Natural killer cell treated with Interleukin-12 subunit alpha and Interleukin-12 subunit beta and Interleukin-15 and Interleukin-18, amount 100 ng/mL, for 72 hours (primary cell): ENCODE data around the gene PHF12. TPM values are rescaled to one million over a fixed set of nuclear protein-coding genes. Genes with fewer than 3 reads are reported as not detected.

Experiments
- ATAC-seq, 2 donors: fragments of 150-1000 bp; cut with Tn5 transposase in 1 of 2; sonication (Bioruptor Pico), chemical (Tn5 transposase) in 1 of 2; 2 replicates each; pipeline ENCODE4 v1.10.0; 2021
- DNase-seq: peaks from one replicate; pipeline ENCODE4 v3.0.0; 2022; ENCODE audit warnings: low spot score
- H3K27ac Mint-ChIP-seq, 2 donors: 1 replicate in 1 of 2; 2 replicates in 1 of 2; pipeline ENCODE4 v1.8.0; 2022; ENCODE audit warnings: mixed read lengths in 2 of 2, mild to moderate bottlenecking in 1 of 2, moderate library complexity in 1 of 2
- H3K27me3 Mint-ChIP-seq, 2 donors: 1 replicate in 1 of 2; 2 replicates in 1 of 2; pipeline ENCODE4 v1.8.0; 2022; ENCODE audit warnings: mixed read lengths in 2 of 2
- H3K36me3 Mint-ChIP-seq: one replicate; pipeline ENCODE4 v1.8.0; 2022; ENCODE audit warnings: mixed read lengths
- H3K4me1 Mint-ChIP-seq, 2 donors: 1 replicate in 1 of 2; 2 replicates in 1 of 2; pipeline ENCODE4 v1.8.0; 2022; ENCODE audit warnings: low read depth in 2 of 2, mixed read lengths in 2 of 2, mild to moderate bottlenecking in 1 of 2
- H3K4me3 Mint-ChIP-seq: one replicate; pipeline ENCODE4 v1.8.0; 2022; ENCODE audit warnings: mixed read lengths
- H3K9me3 Mint-ChIP-seq: 2 replicates; pipeline ENCODE4 v1.8.0; 2022; ENCODE audit warnings: mixed read lengths
- total RNA-seq, 2 donors: library from RNA; stranded (reverse); gene quantifications; one replicate each; pipeline ENCODE4 v1.2.3, GENCODE V29; 2022

Gene PHF12
- total RNA-seq, 2 donors from 2014 or later = 68.0 to 72.2 TPM

- Mint-ChIP-seq H3K27ac (no peak overlapping the region), H3K27me3 (no peaks in the 10 kb centered on the region), H3K36me3 (peaks cover 40% of the 10 kb centered on the region), H3K4me1 (peaks cover 16 to 19% of the 10 kb centered on the region in 2 donors), H3K9me3 (no peaks in the 10 kb centered on the region), H3K4me3 (no peak overlapping the region)
- ATAC-seq (no peak), DNase-seq (no peak)
Observed at GRCh38 chr17:28920201-28920600, 31.1 kb downstream of the PHF12 start.

- DNase-seq (no peak), ATAC-seq (no peak)
- H3K27me3 Mint-ChIP-seq = no peaks in the 10 kb centered on the region
- H3K36me3 Mint-ChIP-seq = peaks cover 44% of the 10 kb centered on the region
- no peak overlapping the region for H3K27ac Mint-ChIP-seq
- H3K4me3 Mint-ChIP-seq = no peak overlapping the region
- H3K9me3 Mint-ChIP-seq = no peaks in the 10 kb centered on the region
- H3K4me1 Mint-ChIP-seq = peaks cover 9 to 15% of the 10 kb centered on the region in 2 donors
Observed at GRCh38 chr17:28918295-28918694, 33.0 kb downstream of the PHF12 start.

DNA sequence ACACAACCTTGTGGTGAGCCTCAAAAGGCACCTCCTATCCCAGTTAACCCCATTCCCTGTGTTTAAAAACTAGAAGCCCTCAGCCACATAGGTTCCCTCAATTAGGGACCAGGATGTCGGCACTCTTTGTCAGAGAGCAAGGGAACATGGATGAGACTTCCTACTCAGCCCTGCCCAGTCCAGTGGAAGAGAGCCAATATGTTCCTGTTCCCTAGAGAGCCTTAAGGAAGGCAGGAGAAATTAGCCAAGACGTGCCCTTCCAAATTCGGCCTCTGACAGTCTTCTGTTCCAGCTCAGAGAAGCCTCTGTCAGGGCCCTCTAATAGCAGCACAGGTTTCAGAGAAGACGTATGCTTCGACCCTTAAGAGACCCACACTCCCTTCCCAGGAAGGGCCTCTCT lies 33.9 kb downstream of the PHF12 start:
- H3K36me3 Mint-ChIP-seq = peaks cover 41% of the 10 kb centered on the region

DNA sequence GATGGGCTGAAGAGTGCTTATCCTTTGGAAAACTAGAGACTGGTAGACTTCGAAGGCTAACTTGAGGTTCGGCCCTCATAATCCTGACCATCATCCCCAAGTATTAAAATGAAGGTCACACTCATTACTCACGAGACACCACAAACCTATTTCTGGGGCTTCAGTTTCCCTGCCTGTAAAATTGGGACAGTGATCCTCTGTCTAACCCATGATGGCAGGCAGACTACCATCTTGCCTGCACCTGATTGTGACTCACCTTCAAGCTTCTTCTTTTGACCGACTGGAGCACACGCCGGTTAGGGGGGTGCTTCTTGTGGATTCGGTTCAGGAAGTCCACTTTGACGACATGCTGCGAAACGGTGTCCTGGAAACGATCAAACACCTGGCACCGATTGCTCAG lies 34.3 kb downstream of the PHF12 start:
- Mint-ChIP-seq H3K9me3 (no peaks in the 10 kb centered on the region), H3K4me3 (no peak overlapping the region), H3K27ac (no peak overlapping the region), H3K27me3 (no peaks in the 10 kb centered on the region), H3K4me1 (peaks cover 9 to 15% of the 10 kb centered on the region in 2 donors), H3K36me3 (peaks cover 40% of the 10 kb centered on the region)
- ATAC-seq = no peak
- no peak for DNase-seq

More for the DNA sequence above, 33.9 kb downstream of the PHF12 start:
- Mint-ChIP-seq H3K4me1 (peaks cover 9 to 15% of the 10 kb centered on the region in 2 donors), H3K4me3 (no peak overlapping the region), H3K9me3 (no peaks in the 10 kb centered on the region), H3K27ac (no peak overlapping the region), H3K27me3 (no peaks in the 10 kb centered on the region)
- no peak for DNase-seq
- no peak for ATAC-seq

DNA sequence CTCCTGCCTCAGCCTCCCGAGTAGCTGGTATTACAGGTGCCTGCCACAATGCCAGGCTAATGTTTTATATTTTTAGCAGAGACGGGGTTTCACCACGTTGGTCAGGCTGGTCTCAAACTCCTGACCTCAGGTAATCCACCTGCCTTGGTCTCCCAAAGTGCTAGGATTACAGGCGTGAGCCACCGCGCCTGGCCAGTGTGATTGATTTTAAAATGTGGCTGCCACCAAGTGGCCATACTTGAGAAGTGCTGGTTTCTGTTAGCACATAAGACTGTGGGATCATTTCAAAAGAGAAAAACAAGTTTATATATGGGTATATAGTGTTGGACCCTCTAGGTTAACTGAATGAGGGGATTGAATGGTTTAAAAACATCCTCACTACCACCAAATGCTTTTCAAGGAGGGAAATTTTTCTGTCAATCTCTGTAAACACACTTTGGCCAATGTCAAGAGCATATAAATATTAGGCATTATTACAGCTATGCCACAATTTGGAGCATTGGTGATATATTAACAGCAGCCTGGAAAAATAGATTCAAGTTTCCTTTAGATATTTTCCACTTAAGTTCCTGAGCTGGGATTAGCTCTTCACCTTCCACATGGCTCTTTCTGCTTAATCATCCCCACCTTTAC lies 34.9 kb downstream of the PHF12 start:
- DNase-seq = peak; percentile 74
- H3K4me3 Mint-ChIP-seq = no peak overlapping the region
- H3K4me1 Mint-ChIP-seq = peaks cover 9 to 15% of the 10 kb centered on the region in 2 donors
- H3K9me3 Mint-ChIP-seq = no peaks in the 10 kb centered on the region
- peak; percentile 51 to 61 for ATAC-seq
- peaks cover 35% of the 10 kb centered on the region for H3K36me3 Mint-ChIP-seq
- H3K27ac Mint-ChIP-seq = no peak overlapping the region
- no peaks in the 10 kb centered on the region for H3K27me3 Mint-ChIP-seq

DNA sequence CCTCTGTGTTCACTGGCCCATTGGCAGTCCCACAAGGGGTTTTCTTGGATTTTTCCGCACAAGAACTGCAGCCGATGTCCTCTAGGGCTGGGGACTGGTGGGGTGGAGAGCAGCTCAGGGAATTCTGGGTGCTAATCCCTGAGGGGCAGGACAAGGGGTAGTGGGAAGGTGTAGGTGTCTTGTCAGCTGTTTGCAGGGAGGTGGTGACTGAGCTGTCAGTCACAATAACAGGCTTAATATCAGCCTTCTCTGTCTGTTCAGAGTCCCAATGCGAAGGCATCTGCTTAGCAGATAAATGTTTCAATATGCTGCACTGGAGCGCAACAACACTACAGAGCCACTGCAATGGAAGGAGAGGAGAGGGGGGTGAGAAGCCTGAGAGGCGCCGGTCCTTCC lies 38.4 kb downstream of the PHF12 start:
- Mint-ChIP-seq H3K36me3 (peaks cover 23% of the 10 kb centered on the region), H3K4me1 (peaks cover 9 to 15% of the 10 kb centered on the region in 2 donors), H3K4me3 (no peak overlapping the region), H3K27ac (no peak overlapping the region), H3K27me3 (no peaks in the 10 kb centered on the region), H3K9me3 (no peaks in the 10 kb centered on the region)
- DNase-seq (no peak), ATAC-seq (no peak)

- Mint-ChIP-seq H3K36me3 (peaks cover 23% of the 10 kb centered on the region), H3K4me1 (peaks cover 9 to 15% of the 10 kb centered on the region in 2 donors), H3K27me3 (no peaks in the 10 kb centered on the region), H3K9me3 (no peaks in the 10 kb centered on the region), H3K27ac (no peak overlapping the region), H3K4me3 (no peak overlapping the region)
- peak; percentile 52 for DNase-seq
- ATAC-seq = no peak
Observed at GRCh38 chr17:28912281-28912937, 38.9 kb downstream of the PHF12 start.

DNA sequence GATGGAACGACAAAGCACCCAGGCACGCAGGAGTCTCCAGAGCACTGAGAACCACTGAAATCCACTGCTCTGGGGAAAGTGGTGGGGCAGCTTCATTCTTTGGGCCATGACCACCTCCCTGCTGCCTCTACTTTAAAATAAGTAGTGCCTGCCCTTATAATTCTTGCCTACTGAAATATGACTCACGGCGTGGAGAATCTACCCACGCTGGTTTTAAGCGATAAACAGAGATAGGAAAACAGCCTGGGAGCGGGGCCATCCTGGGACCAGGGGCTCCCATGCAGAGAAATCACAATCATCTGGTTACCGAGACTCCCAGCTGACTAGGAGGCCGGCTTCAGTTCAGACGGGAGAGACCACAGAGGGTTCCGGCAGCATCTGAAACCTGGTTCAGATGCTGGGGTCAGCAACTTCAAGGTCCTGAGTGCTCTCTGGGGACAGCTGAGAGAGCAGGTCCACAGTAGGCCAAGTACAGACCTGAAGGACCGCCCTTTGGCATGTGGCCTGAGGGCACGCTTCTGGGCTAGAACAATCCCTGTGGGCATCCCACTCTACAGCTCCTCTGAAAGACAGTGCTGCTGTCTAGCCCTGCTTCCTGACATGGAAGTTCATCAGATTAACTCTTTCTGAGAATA lies 39.8 kb downstream of the PHF12 start:
- Mint-ChIP-seq H3K4me3 (no peak overlapping the region), H3K36me3 (peaks cover 19% of the 10 kb centered on the region), H3K9me3 (no peaks in the 10 kb centered on the region), H3K4me1 (peaks cover 9 to 13% of the 10 kb centered on the region in 2 donors), H3K27ac (no peak overlapping the region), H3K27me3 (no peaks in the 10 kb centered on the region)
- DNase-seq (peak; percentile 8), ATAC-seq (no peak)

GRCh38 chr17:28910534-28910933 lies 40.8 kb downstream of the PHF12 start:
- Mint-ChIP-seq H3K36me3 (peaks cover 12% of the 10 kb centered on the region), H3K9me3 (no peaks in the 10 kb centered on the region), H3K4me3 (no peak overlapping the region), H3K27me3 (no peaks in the 10 kb centered on the region), H3K4me1 (peaks cover 9% of the 10 kb centered on the region in 2 donors), H3K27ac (no peak overlapping the region)
- ATAC-seq (no peak), DNase-seq (no peak)

GRCh38 chr17:28908640-28909167 lies 42.6 kb downstream of the PHF12 start:
- DNase-seq (peak; percentile 40), ATAC-seq (no peak)
- no peak overlapping the region for H3K27ac Mint-ChIP-seq
- H3K4me1 Mint-ChIP-seq = peaks cover under 1 to 4% of the 10 kb centered on the region in 2 donors
- no peaks in the 10 kb centered on the region for H3K27me3 Mint-ChIP-seq
- no peaks in the 10 kb centered on the region for H3K36me3 Mint-ChIP-seq
- H3K4me3 Mint-ChIP-seq = no peak overlapping the region
- H3K9me3 Mint-ChIP-seq = no peaks in the 10 kb centered on the region

GRCh38 chr17:28907709-28908475 lies 43.4 kb downstream of the PHF12 start:
- H3K4me1 Mint-ChIP-seq = peaks cover 7 to 9% of the 10 kb centered on the region in 2 donors
- no peak overlapping the region for H3K4me3 Mint-ChIP-seq
- ATAC-seq (no peak), DNase-seq (peak; percentile 22)
- no peaks in the 10 kb centered on the region for H3K36me3 Mint-ChIP-seq
- no peaks in the 10 kb centered on the region for H3K27me3 Mint-ChIP-seq
- H3K9me3 Mint-ChIP-seq = no peaks in the 10 kb centered on the region
- no peak overlapping the region for H3K27ac Mint-ChIP-seq

DNA sequence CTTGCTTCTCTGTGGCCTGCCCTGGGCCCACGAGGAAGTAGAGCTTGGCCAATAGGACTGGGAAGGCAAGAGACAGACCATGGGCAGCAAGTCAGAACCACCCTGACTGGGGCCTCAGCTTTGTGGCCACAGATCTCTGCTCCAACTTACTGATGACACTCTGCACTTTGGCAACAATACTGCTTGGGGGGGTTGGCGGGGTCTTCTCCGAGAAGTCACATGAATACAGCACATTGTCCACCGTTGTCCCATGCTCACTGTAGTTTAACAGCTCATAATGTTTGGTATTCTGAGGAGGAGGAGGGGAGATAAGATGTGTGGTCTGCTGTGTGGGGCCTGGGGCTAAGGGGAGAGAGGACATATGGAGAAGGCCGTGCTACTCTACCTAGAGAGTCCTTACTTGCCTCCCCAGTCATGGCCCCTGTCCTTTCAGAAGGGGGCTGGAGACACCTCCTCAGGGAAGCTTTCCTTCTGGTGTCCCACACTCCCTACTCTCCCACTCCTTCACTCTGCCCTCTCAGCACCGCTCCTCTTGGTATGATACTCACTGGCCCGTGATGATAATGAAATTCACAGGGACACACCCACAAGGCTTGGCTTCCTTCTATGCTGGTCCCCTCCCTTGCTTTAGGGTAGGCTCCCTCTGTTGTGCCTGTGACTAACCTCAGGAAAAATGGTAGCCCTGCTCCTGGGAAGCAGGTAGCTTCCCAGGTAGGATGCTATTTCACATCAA lies 44.4 kb downstream of the PHF12 start:
- Mint-ChIP-seq H3K36me3 (no peaks in the 10 kb centered on the region), H3K4me3 (no peak overlapping the region), H3K4me1 (peaks cover 11 to 14% of the 10 kb centered on the region in 2 donors), H3K9me3 (no peaks in the 10 kb centered on the region), H3K27me3 (no peaks in the 10 kb centered on the region), H3K27ac (no peak overlapping the region)
- ATAC-seq (no peak), DNase-seq (peak; percentile 26)

GRCh38 chr17:28906276-28906675 lies 45.0 kb downstream of the PHF12 start:
- Mint-ChIP-seq H3K4me3 (no peak overlapping the region), H3K4me1 (peaks cover 16 to 19% of the 10 kb centered on the region in 2 donors), H3K27ac (no peak overlapping the region), H3K27me3 (no peaks in the 10 kb centered on the region), H3K36me3 (no peaks in the 10 kb centered on the region), H3K9me3 (no peaks in the 10 kb centered on the region)
- ATAC-seq (no peak), DNase-seq (peak; percentile 49)
